Vagina (tissue), 2 donors: ENCODE measurements around the gene DNAH3. TPM values are rescaled to one million over a fixed set of nuclear protein-coding genes. Genes with fewer than 3 reads are reported as not detected.
A peak's percentile ranks its signal among the peaks of the same experiment; 100 is the strongest.

Experiments
- DNase-seq, 2 donors: peaks; one replicate each; pipeline ENCODE4 v3.0.0-alpha.2; 2017; ENCODE audit errors: extremely low spot score in 2 of 2
- H3K27ac ChIP-seq: fragments of 200-600 bp; sonication (generic); one replicate; pipeline ENCODE4 v1.5.1; 2019
- H3K27me3 ChIP-seq: fragments of 200-600 bp; sonication (generic); one replicate; pipeline ENCODE4 v1.5.1; 2019
- H3K36me3 ChIP-seq, 2 donors: fragments of 200-600 bp; sonication (generic); one replicate each; pipeline ENCODE4 v1.5.1; 2017 to 2019
- H3K4me1 ChIP-seq: fragments of 200-600 bp; sonication (generic); one replicate; pipeline ENCODE4 v1.5.1; 2019
- H3K4me3 ChIP-seq, 2 donors: fragments of 200-600 bp; sonication (generic); 1 replicate in 1 of 2; 2 replicates in 1 of 2; pipeline ENCODE4 v1.5.1; 2016 to 2019
- H3K9me3 ChIP-seq: fragments of 200-600 bp; sonication (generic); one replicate; pipeline ENCODE4 v1.5.1; 2019
- POLR2A ChIP-seq, 2 donors: fragments of 450-650 bp; IDR thresholded peaks; one replicate each; pipeline ENCODE4 v1.6.1; 2017; ENCODE audit warnings: antibody characterized with exemption in 2 of 2, mild to moderate bottlenecking in 2 of 2, moderate library complexity in 2 of 2
- POLR2AphosphoS5 ChIP-seq, 2 donors: sonication (generic); formaldehyde crosslinking; IDR thresholded peaks; one replicate each; pipeline ENCODE4 v1.9.0; 2017; ENCODE audit warnings: antibody characterized with exemption in 2 of 2, mild to moderate bottlenecking in 2 of 2, low read depth in 1 of 2; ENCODE audit not compliant: insufficient read depth in 1 of 2
- intact Hi-C: fragments of 100-400 bp; cut with DNase I; formaldehyde crosslinking; loops from one replicate; pipeline ENCODE4 v1.15.1; 2023
- total RNA-seq: library from RNA; depleted of rRNA; stranded (reverse); fragments of >200 nt; gene quantifications from one replicate; pipeline ENCODE4 v1.2.3, GENCODE V29; 2016
- TF ChIP-seq, protein P1 (sequence below), 3 experiments: fragments of 450-650 bp in 2 of 3; fragments of 200-600 bp in 1 of 3; sonication (generic) in 1 of 3; IDR thresholded peaks; one replicate each; pipeline ENCODE4 v1.5.1; 2017 to 2019; ENCODE audit warnings: antibody characterized with exemption in 3 of 3, mild to moderate bottlenecking in 2 of 3, moderate library complexity in 2 of 3

Gene DNAH3
- total RNA-seq, 1 donor from 2014 or later, result 0.25 TPM

DNA sequence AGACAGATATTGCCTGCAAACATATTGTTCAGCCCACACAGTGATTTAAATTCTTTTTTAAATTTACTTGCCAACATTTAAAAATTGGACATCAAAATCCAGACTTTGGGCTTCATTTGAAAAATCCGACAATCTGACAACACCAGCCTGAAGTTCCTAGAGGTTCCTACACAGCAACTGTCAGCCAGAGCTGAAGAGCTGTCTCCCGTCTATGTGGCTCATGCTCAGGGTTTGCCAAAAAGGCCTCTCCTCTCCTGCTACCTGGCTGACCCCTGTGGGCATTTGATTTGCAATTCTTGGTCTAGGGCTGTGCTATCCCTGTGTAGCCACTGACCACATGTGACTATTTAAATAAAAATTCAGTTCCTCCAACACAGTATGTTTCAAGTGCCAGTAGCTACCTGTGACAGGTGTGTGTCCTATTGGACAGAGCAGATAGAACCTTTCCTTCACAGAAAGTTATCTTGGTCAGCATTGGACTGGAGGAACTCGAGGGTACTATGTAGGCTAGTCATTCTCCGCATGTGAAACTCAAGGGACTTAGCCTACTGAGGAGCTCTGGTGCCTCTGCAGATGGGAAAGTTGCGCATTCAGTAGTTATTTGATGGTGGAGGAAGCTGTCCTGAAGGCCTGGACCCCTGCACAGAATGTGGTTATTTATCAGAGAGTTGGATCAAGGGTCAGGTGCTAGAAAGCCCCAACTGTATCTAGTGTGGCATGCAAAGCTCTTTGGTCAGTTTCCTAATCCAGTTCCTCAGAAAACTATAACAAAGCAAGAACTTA is 247.3 kb downstream of the DNAH3 start:
- no peak for DNase-seq
- Histone ChIP-seq H3K36me3 (no peaks in the 10 kb centered on the region), H3K4me3 (no peak overlapping the region), H3K4me1 (peaks cover 82% of the 10 kb centered on the region), H3K27me3 (no peaks in the 10 kb centered on the region), H3K27ac (peak overlapping the region; percentile 79), H3K9me3 (no peaks in the 10 kb centered on the region)
- TF ChIP-seq POLR2A (IDR thresholded peaks at IDR 0.05) (no peak), POLR2AphosphoS5 (IDR thresholded peaks at IDR 0.05; ENCODE audit: insufficient read depth in 1 of 2, low read depth in 1 of 2) (no peak)
- TF ChIP-seq, protein P1, sequence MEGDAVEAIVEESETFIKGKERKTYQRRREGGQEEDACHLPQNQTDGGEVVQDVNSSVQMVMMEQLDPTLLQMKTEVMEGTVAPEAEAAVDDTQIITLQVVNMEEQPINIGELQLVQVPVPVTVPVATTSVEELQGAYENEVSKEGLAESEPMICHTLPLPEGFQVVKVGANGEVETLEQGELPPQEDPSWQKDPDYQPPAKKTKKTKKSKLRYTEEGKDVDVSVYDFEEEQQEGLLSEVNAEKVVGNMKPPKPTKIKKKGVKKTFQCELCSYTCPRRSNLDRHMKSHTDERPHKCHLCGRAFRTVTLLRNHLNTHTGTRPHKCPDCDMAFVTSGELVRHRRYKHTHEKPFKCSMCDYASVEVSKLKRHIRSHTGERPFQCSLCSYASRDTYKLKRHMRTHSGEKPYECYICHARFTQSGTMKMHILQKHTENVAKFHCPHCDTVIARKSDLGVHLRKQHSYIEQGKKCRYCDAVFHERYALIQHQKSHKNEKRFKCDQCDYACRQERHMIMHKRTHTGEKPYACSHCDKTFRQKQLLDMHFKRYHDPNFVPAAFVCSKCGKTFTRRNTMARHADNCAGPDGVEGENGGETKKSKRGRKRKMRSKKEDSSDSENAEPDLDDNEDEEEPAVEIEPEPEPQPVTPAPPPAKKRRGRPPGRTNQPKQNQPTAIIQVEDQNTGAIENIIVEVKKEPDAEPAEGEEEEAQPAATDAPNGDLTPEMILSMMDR (IDR thresholded peaks at IDR 0.05), result no peak
- intact Hi-C loops, result no loop called here

DNA sequence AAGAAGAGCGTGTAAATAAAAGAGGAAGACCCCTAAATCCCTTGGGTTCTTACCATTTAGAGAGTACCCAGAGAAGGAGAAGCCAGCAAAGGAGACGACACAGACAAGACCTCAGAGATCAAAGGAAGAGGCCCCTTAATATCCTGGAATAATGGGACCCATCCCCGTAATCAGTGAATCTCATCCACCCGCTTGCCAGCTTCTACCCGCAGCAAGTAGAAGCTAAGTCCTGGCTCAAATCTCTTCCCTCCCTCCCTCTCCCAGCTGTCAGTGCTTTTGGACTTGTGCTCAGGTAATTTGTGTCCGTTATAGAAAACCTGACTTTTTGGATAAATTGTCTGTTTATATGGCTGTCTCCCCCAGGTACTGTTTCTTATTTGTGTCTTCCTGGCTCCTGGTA is 248.2 kb downstream of the DNAH3 start:
- peaks cover 82% of the 10 kb centered on the region for H3K4me1 ChIP-seq
- no peaks in the 10 kb centered on the region for H3K9me3 ChIP-seq
- no peaks in the 10 kb centered on the region for H3K36me3 ChIP-seq
- TF ChIP-seq POLR2AphosphoS5 (IDR thresholded peaks at IDR 0.05; ENCODE audit: insufficient read depth in 1 of 2, low read depth in 1 of 2), result no peak
- DNase-seq, result no peak
- H3K27me3 ChIP-seq, result no peaks in the 10 kb centered on the region
- intact Hi-C loops, result no loop called here
- H3K4me3 ChIP-seq, result peak overlapping the region in 1 of 2 donors; percentile 89
- H3K27ac ChIP-seq, result peak overlapping the region; percentile 96

DNA sequence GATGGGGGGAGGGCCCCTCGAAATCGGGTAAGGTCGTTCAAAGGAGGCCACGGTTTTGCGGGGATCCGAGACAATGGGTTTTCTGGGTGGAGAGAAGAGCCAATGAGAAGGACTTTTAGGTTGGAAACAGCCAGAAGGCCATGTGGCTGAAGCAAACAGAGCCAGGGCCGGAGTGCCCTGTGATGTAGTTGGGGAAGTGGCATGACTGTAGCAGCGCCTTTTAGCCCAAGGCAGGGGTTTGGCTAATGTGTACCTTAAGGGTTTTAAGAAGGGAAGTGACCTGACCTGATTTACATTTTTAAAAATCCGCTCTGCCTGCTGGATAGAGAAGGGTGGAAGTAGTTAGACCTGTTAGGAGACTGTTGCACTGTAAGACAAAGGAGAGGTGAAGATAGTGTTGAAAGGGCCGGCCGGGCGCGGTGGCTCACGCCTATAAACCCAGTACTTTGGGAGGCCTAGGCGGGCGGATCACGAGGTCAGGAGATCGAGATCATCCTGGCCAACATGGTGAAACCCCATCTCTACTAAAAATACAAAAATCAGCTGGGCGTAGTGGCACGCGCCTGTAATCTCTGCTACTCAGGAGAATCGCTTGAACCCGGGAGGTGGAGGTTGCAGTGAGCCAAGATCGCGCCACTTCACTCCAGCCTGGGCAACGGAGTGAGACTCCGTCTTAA is 249.1 kb downstream of the DNAH3 start:
- Histone ChIP-seq H3K36me3 (no peaks in the 10 kb centered on the region), H3K4me3 (peak overlapping the region; percentile 68 to 89), H3K27ac (peak overlapping the region; percentile 96), H3K27me3 (no peaks in the 10 kb centered on the region), H3K9me3 (no peaks in the 10 kb centered on the region), H3K4me1 (peaks cover 82% of the 10 kb centered on the region)
- no peak for DNase-seq
- no peak for TF ChIP-seq POLR2A (IDR thresholded peaks at IDR 0.05)
- peak in 1 of 2 donors; percentile 66 for TF ChIP-seq POLR2AphosphoS5 (IDR thresholded peaks at IDR 0.05; ENCODE audit: insufficient read depth in 1 of 2, low read depth in 1 of 2)
- intact Hi-C loops, result no loop called here

DNA sequence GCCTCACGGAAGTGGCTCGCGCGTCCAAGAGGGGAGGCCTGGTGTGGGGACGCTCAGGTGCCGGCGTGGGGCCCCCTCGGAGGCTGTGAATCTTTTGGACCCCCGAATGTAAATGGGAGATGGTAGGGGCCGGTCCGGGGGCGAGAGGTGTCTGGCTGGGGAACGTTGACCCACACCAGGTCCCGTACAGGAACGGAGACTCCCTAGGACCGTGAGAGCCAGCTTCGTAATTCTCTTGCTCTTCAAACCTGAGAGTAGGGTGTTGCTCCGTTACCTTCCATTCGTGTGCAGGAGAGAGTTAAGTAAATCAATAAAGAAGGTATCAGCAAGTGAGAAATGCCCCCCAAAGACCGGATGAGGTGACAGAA is 249.6 kb downstream of the DNAH3 start:
- Histone ChIP-seq H3K4me1 (peaks cover 76% of the 10 kb centered on the region), H3K27me3 (no peaks in the 10 kb centered on the region), H3K36me3 (no peaks in the 10 kb centered on the region), H3K4me3 (peak overlapping the region; percentile 68 to 89), H3K9me3 (no peaks in the 10 kb centered on the region), H3K27ac (peak overlapping the region; percentile 96)
- TF ChIP-seq POLR2AphosphoS5 (IDR thresholded peaks at IDR 0.05; ENCODE audit: insufficient read depth in 1 of 2, low read depth in 1 of 2), result peak in 1 of 2 donors; percentile 74
- TF ChIP-seq, protein P1 (IDR thresholded peaks at IDR 0.05), result no peak
- intact Hi-C loops, result no loop called here
- DNase-seq, result no peak

DNA sequence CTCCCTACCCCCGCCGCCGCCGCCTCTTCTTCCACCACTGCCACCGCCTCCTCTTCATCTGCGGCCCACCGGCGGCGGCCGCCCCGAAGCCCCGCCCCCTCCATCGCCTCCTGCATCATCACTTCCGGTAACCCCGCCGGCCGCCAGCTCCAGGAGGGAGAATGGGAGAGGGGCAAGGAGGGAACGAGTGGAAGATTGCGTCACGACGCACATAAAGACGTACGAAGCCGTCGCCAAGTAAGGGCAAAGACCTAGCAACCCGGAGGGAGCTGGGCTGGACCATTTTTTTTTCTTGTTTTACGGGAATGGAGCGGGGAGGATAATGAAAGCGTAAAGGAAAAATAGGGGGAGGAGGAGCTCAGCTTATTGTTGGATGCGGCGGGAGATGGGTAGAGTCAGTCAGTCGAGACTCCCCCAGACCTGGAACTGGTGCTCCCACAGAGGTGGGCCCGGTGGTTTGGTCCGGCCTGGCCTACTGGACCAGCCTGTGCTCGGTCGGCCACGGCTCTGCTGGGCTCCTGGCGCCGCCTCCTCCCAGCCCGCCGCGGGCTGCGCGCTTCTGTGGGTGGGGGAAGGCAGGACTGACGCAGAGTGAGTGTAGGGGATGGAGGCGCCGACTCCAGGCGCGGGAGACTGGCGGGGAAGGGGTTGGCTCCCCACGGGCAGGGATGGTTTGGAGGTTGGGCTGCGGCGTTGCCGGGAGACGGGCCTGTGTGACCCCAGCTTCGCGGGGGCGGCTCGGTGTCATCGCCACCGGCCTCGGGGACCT is 250.2 kb downstream of the DNAH3 start, which contains the start of the genes DCUN1D3 and LYRM1:
Gene DCUN1D3, minus strand, starts transcription at position 60 of the 769 bp plus-strand sequence. CDS start 37,820 bp downstream, outside the sequence.
Gene LYRM1, plus strand, starts transcription at position 473 of the 769 bp plus-strand sequence. CDS start 14,785 bp downstream, outside the sequence.
- Histone ChIP-seq H3K9me3 (no peaks in the 10 kb centered on the region), H3K4me3 (peak within 1 kb of the TSS; percentile 68 to 89), H3K27me3 (no peaks in the 10 kb centered on the region), H3K4me1 (peaks cover 71% of the 10 kb centered on the region), H3K27ac (peak within 1 kb of the TSS; percentile 96), H3K36me3 (peaks cover 0 to 4% of the 10 kb centered on the region in 2 donors)
- TF ChIP-seq, protein P1 (IDR thresholded peaks at IDR 0.05), result no peak
- TF ChIP-seq POLR2A (IDR thresholded peaks at IDR 0.05) (peak in 1 of 2 donors; percentile 72), POLR2AphosphoS5 (IDR thresholded peaks at IDR 0.05; ENCODE audit: insufficient read depth in 1 of 2, low read depth in 1 of 2) (peak; percentile 78 to 98)
- DNase-seq, result peak in 1 of 2 donors; percentile 99
- intact Hi-C loops, result no loop called here
